Measurements from ENCODE around the gene PKP4. TPM values are rescaled to one million over a fixed set of nuclear protein-coding genes. Genes with fewer than 3 reads are reported as not detected.

The PKP4 gene
- total RNA-seq, 1 experiment from 2014 or later: 52.0 TPM

DNA sequence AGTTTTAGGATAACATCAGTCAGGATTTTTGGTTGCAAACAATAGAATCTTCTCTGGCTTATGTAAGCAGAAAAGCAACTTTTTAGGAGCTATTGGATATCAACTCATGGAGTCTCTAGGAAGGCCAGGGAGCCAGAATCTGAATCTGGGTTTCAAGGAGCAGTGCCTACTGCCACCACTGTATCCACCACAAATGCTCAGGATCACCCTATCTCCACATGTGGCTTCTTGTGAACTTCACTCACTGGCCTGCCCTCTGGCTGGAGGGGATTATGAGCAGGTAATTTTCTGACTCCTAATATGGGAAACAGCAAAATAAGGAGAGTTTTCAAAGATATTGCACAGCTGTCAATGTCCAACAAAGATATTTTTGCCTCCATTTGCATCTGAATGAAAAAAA is 142.9 kb downstream of the PKP4 start:
- no peak overlapping the region for H3K9ac ChIP-seq (ENCODE audit: extremely low read depth, insufficient read length, low read length)
- no peak overlapping the region for H4K8ac ChIP-seq (replicated peaks; ENCODE audit: insufficient read length, low read depth, low read length)
- H3K4ac ChIP-seq (ENCODE audit: low read depth, low read length): no peak overlapping the region
- H3T11ph ChIP-seq (ENCODE audit: low read length): no peak overlapping the region
- no peak overlapping the region for H2BK20ac ChIP-seq (ENCODE audit: low read depth, low read length, poor library complexity, severe bottlenecking)
- no peak overlapping the region for H3K27ac ChIP-seq (ENCODE audit: insufficient read length, low read depth, low read length)
- H4K5ac ChIP-seq (ENCODE audit: insufficient read length, low read depth, low read length): no peak overlapping the region
- no peak overlapping the region for H2BK5ac ChIP-seq (ENCODE audit: insufficient read length, low read length)
- TF ChIP-seq, protein P1, sequence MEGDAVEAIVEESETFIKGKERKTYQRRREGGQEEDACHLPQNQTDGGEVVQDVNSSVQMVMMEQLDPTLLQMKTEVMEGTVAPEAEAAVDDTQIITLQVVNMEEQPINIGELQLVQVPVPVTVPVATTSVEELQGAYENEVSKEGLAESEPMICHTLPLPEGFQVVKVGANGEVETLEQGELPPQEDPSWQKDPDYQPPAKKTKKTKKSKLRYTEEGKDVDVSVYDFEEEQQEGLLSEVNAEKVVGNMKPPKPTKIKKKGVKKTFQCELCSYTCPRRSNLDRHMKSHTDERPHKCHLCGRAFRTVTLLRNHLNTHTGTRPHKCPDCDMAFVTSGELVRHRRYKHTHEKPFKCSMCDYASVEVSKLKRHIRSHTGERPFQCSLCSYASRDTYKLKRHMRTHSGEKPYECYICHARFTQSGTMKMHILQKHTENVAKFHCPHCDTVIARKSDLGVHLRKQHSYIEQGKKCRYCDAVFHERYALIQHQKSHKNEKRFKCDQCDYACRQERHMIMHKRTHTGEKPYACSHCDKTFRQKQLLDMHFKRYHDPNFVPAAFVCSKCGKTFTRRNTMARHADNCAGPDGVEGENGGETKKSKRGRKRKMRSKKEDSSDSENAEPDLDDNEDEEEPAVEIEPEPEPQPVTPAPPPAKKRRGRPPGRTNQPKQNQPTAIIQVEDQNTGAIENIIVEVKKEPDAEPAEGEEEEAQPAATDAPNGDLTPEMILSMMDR (conservative IDR thresholded peaks at IDR 0.05): no peak
- no peaks in the 10 kb centered on the region for H3K79me2 ChIP-seq (ENCODE audit: insufficient read depth, low read length)
- H3K14ac ChIP-seq (ENCODE audit: insufficient read depth, low read length): no peak overlapping the region
- no peak overlapping the region for H3K18ac ChIP-seq (ENCODE audit: insufficient read length, low read depth, low read length)
- no peak overlapping the region for H2BK12ac ChIP-seq (ENCODE audit: insufficient read length, low read depth, low read length)
- DNase-seq: no peak
- H3K27me3 ChIP-seq (ENCODE audit: insufficient read depth, low read length): no peaks in the 10 kb centered on the region
- H3K56ac ChIP-seq (ENCODE audit: insufficient read length, low read depth, low read length): no peak overlapping the region
- no peaks in the 10 kb centered on the region for H3K27me3 Mint-ChIP-seq (ENCODE audit: low read depth)
- 0 out of 2 replicates have a peak, but pooled peaks cover 6% of the 10 kb centered on the region for H3K4me1 ChIP-seq (ENCODE audit: insufficient read depth, low read length)
- H3K9me3 Mint-ChIP-seq: no peaks in the 10 kb centered on the region
- no peak overlapping the region for H2AFZ ChIP-seq (ENCODE audit: low read length)
- no peak overlapping the region for H2AK5ac ChIP-seq (ENCODE audit: insufficient read length, low read length)
- no peak overlapping the region for H2BK15ac ChIP-seq (ENCODE audit: low read depth, low read length)
- no peaks in the 10 kb centered on the region for H3K79me1 ChIP-seq (ENCODE audit: insufficient read depth, low read depth, low read length, poor library complexity, severe bottlenecking)
- no peaks in the 10 kb centered on the region for H3K23me2 ChIP-seq (ENCODE audit: insufficient read length, low read depth, low read length, poor library complexity, severe bottlenecking)
- H3K36me3 Mint-ChIP-seq (ENCODE audit: insufficient read depth in 1 of 3, low read depth in 3 of 3): peaks cover 0 to 2% (median 0%) of the 10 kb centered on the region in 3 experiments; a peak in 1 of 7 replicates
- H3K4me1 Mint-ChIP-seq: peaks cover 7 to 13% of the 10 kb centered on the region in 2 experiments
- no peak overlapping the region for H4K91ac ChIP-seq (ENCODE audit: insufficient read length, low read depth, low read length)
- no peak overlapping the region for H3K27ac Mint-ChIP-seq
- H2BK120ac ChIP-seq (ENCODE audit: low read depth, low read length, poor library complexity, severe bottlenecking): no peak overlapping the region
- no peak overlapping the region for H3K4me3 Mint-ChIP-seq
- no peaks in the 10 kb centered on the region for H4K20me1 ChIP-seq (ENCODE audit: control insufficient read depth, insufficient read depth, insufficient read length)
- H3K23ac ChIP-seq (ENCODE audit: insufficient read length, low read depth, low read length): no peak overlapping the region
- H3K9me3 ChIP-seq (ENCODE audit: control insufficient read depth, low read depth, low read length): no peaks in the 10 kb centered on the region
- no peak overlapping the region for H3K4me2 ChIP-seq (ENCODE audit: insufficient read depth, insufficient read length, low read length)
